ENCODE data around the gene EPHX1.
"Not testable (repeated sequence)": the region's sequence is repeated elsewhere in the genome, so short reads cannot be mapped to it uniquely, and the experiment has no call there.

The EPHX1 gene

DNA sequence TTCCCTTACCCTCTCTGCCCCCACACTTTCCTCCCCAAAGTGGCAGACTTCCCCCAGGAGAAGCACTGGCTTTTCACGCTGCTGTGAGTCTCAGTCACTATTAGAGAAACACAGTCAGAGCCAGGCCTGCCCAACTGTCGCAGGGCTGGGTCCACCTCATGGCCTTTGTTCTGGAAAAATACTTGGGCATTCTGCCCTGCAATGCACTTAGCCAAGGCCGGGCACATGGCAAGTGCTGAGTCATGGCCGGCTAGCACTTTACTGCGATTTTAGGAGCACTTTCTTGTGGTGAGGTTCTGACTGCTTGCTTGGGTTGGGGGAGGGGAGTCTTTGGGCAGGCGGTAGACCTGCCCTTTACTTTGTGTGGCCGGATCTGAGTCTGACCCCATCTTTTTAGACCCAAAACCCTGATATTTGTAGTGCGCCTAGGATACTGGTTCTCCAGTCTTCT lies 7.7 kb downstream of the EPHX1 start:
- DNase-seq = no peak

DNA sequence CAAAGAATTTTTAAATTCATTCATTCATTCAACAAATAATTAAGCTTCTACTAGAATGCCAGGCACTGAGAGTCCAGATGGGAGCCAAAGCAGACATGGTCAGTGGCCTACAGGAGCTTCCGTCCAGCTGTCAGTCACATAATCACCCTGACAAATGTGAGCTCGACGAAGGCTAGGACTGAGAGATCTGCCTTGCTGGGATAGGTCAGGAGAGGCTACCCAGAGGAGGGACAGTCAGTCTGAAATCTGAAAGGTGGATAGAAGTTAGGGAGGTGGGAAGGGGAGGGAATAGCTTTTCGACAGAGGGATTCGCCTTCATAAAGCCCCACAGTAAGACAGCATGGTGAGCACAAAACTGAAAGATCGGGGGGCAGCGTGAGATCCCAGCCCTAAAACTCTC lies 8.3 kb downstream of the EPHX1 start:
- DNase-seq = no peak

DNA sequence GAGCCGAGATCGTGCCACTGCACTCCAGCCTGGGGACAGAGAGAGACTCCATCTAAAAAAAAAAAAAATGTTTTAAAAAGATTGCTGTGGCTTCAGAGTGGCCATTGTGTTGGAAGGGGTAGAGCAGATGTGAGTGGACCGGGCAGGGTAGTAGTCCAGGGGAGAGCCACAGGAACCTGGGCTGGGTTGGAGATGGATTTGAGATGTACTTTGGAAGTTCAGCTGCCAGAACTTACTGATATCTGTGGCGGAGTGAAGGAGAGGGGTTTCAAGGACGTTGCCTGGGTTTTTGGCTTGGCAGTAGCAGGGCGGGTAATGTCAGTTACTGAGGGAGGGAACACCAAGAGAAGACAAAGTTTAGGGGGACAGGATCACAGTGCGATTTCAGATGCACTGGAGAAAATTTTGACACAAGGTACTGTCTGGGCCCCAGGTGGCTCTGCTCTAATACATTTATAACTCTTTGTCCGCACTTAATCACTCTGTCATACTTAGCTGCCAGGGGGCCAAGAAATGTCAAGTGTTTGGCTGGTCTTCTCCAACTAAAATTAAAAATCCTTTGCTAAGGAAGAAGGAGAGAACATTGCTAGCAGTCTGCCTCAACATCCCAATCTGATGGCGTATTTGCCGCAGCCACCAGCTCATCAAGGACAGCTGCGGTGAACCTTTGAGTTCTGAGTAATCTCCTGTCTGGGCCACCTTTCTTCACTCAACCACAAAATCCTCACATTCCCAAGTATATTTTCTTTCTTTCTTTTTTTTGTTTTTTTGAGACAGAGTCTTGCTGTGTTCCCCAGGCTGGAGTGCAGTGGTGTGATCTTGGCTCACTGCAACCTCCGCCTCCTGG lies 9.6 kb downstream of the EPHX1 start:
- no peak for DNase-seq

DNA sequence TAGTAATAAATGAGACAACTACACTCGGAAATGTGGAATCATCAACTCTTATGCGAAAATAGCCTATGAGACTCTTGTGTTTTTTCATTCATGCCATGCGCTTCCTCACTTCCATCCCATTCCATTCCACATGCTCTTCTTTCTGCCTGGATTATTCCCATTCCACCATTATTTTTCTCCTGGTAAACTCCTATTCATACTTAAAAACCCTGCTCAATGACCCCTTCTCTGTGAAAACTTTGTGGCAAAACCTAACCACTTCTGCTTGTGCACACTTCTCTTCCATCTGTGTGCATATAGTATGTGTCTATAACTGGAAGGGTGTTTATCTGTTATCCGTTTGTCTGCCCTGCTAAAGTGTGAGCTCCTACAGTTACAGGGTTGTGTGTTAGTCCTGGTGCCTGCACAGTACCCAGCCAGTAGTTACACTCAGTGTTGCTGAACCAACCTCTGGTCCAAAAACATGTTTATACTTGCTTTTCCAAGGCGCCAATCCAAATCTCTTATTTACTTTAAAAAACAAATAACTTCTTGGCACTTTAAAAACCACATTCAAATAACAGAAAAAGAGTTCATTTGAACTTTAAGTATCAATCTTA lies 10.7 kb downstream of the EPHX1 start:
- no peak for DNase-seq

DNA sequence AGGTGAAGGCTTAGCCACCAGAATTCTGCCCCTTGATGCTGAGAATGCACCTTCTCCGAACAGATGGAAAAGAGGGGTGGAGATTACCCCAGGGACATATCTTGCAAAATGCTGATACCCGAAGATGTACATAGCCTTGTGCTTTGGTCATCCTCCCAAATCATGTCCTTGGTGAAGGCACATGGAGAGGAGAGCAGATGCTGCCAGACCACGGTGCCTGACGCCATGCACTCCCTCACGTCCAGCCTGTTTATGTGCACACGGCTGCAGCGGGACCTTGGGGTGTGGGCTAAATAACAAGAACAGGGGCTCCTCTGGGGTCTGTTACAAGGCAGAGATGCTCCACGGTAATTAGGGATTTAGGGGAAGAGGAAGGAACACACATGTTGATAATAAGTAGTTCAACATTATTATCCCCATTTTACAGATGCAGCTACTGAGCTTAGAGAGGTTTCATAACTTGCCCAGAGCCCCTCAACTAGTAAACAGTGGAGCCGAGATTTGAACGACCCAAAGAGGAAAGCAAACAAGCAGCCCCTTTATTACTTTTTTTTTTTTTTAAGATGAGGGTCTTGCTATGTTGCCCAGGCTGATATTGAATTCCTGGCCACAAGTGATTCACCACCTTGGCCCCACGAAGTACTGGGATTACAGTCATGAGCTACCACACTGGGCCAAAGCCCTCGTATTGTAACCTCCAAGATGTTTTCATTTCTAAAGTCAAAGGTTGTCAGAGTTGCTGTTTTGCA lies 12.9 kb downstream of the EPHX1 start:
- no peak for DNase-seq

DNA sequence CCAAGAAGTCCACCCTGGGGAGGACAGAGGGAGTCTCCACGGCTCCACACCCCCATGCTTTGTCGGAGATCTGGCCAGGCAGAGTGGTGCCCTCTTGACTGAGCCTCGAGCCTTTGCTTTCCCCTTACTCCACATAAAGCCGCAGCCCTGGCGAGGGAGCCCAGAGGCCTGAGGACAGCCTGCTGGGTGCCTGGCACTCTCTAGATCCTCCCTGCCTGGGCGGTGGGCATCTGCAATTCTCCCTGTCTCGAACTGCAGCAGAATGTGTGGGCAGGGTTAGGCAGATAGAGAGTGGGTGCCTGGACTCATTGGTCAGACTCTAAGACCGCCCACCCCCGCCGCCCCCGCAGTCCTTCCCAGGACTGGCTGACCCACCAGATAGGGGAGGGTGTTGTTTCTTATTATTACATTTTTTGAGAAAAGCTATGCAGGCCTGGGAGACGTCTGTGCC lies 13.9 kb downstream of the EPHX1 start:
- DNase-seq = no peak

DNA sequence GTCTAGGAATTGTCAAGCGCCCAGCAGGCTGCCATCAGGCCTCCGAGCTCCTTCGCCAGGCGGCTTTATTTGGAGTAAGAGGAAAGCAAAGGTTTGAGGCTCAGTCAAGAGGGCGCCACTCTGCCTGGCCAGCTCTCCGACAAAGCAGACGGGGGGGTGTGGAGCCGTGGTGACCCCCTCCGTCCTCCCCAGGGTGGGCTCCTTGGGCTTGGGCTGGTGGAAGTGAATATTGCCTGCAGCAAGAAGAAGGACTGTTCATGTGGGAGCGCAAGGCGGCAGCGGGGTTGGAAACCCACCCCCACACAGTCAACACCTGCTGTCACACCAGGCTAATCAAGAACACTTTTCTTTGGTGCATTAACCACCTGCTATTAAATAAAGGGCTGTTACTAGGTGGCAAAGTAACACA lies 14.6 kb downstream of the EPHX1 start:
- no peak for DNase-seq

DNA sequence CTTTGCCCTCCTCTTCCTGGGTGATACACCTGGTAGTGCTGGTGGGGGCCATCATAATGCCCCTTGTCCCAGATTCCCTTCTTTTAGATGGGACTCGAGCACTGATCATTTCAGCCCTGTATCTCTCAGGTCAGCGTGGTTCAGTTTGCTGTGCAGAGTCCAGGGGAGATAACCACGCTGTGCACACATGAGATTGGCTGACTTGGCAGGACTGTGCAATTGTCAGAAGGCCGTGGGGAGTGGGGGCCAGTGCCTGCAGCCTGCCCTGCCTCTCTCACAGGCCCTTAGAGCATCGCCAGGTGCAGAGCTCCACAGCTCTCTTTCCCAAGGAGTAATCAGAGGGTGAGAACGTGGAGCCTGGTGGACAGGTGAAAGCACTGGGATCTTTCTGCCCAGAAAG lies 15.2 kb downstream of the EPHX1 start:
- no peak for DNase-seq

DNA sequence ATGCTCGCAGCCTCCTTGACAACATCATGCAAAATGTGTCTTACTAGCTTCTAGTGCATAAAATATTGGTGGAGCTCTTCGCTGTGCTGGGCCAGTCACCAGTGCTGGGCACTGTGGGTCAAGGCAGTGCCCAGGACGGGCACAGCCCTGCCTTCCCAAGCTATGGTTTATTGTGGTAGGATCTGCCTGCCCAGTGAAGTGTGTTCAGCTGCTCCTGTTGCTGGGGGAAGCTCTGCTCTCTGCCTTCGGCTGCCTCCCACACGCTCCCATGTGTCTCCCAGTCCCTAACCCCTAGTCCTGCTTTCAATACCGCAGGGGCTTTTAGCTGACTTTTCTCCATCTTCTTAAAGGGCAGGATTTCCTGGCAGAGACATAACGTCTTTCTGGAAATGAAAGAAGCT lies 15.7 kb downstream of the EPHX1 start:
- DNase-seq = no peak

DNA sequence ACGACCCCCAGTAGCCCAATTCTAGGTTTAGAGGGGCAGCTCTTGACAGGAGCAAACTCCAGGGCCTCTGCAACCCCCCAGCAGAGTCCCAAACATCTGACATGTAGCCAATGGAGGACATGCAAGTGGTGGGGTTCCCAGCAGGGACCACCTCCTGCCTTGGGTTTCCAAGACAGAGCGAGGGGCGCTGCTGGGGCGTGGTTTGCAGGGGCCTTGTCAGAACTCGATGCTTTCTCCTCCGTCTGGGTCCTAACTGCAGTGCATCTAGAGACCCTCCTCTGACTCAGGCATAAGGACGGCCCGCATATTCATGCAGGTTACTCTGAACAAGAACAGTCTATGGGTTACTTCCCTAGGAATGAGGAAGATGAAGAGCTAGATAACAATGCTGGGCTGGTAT lies 17.2 kb downstream of the EPHX1 start:
- DNase-seq = no peak

DNA sequence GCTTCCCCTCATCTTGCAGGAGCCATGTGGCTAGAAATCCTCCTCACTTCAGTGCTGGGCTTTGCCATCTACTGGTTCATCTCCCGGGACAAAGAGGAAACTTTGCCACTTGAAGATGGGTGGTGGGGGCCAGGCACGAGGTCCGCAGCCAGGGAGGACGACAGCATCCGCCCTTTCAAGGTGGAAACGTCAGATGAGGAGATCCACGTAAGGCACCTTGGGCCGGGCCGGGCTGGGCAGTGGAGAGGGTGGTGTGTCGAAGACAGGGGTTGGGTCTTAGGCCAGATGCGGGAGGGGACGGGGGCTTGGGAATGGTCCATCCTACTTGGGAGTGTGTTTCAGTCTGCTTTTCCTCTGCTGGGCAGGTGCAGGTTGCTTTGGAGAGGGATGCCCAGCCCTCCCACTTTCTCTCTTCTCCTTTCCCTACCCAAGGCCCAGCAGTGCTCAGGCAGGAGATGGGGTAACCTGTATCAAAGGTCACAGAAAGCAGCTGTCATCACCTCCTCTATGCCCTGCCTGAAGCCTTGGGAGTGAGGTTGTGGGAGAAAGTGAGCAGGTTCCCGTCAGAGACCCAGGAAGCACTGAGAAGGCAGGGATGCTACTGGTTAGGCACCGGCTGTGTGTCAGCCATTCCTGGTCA lies 18.9 kb downstream of the EPHX1 start:
- DNase-seq = no peak

DNA sequence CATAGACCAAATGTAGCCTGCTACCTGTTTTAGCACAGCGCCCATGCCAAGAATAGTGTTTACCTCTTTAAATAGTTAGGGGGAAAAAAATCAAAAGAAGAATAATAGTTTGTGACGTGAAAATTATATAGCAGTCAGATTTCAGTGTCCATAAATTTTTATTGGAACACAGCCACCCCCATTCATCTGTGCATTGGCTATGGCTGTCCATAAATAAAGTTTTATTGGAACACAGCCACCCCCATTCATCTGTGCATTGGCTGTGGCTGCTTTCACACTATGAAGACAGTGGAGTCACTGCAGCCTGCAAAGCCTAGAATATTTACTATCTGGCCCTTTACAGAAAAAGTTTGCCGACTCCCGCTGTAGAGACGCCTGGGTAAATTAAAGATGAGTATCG lies 20.9 kb downstream of the EPHX1 start:
- no peak for DNase-seq

DNA sequence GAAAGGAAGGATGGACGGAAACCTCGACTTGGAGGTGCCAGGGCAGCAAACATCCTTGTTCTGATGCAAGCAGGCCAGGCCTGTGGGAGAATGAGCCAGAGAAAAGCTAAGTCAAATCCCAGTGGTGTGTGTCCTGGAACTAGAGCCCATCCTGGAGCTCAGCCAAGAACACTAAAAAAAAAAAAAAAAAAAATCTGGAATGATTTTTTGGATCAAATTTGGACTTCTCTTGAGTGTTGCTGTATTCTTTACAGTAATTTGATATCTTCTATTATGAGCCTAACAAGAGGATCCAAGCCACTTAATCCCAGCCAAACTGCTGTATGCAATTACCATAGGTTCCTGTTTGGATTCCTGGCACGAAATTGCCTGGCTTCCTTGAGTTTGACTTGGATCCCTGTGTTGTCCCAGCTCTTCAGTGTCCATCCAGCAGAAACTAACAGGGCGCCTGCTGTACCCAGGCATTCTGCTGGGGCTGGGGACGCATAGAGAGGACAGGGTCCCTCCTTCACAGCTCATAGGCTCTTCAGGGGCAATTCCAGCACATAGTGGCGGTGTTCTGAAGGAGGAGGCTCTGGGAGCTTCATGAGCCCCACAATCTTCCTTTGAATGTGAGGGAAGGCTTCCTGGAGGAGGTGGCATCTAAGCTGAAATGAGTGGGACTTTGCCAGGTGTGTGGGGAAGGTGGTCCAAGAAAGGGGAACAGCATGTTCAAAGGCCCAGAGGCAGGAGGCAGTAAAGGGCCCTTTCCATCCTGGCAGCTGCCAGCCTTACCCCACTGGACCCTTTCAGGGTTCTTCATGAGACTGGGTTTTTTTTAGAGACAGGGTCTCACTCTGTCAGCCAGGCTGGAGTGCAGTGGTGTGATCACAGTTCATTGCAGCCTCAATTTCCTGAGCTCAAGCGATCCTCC lies 24.7 kb downstream of the EPHX1 start:
- DNase-seq = no peak

DNA sequence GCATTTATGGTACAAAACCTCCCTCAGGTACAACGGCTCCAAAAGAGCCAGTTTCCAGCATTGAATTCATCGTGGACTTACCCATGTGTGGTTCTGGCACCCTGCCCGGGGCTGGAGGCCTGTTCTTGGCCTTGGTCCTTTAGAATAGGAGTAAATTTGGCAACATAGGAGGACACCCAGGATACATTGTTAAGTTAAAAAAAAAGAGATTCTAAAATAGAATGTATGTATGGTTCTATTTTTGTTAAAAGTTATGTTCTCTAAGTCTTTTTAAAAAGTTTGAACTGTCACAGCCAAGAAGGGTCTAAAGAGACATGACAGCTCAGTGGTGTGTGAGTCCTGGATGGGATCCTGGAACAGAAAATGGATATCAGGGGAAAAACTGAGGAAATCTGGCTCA lies 25.9 kb downstream of the EPHX1 start:
- DNase-seq = no peak

DNA sequence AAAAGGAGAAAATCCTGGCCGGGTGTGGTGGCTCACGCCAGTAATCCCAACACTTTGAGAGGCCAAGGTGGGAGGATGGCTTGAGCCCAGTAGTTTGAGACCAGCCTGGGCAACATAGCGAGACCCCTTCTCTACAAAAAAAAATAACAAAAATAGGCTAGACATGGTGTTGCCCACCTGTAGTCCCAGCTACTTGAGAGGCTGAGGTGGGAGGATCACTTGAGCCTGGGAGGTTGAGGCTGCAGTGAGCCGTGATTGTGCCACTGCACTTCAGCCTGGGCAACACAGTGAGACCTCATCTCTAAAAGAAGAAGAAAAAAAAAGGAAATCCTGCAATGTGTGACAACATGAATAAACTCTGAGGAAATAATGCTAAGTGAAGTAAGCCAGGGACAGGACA lies 26.4 kb downstream of the EPHX1 start:
- not testable (repeated sequence) for DNase-seq

DNA sequence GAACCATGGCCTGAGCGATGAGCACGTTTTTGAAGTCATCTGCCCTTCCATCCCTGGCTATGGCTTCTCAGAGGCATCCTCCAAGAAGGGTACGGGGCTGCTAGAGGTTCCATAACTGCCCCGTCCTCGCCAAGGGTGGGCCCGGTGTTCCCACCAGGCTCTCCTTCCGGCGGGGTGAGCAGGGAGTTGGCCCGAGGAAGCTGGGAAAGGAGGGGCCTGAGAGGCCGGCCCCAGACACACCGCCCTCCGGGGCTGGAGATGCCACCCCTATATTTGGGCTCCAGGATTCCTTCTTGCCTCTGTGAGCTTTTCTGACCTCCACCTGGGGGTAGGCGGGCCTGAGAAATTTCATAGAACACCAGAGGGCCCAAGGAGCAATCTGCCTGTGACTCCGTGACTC lies 28.9 kb downstream of the EPHX1 start:
- no peak for DNase-seq

DNA sequence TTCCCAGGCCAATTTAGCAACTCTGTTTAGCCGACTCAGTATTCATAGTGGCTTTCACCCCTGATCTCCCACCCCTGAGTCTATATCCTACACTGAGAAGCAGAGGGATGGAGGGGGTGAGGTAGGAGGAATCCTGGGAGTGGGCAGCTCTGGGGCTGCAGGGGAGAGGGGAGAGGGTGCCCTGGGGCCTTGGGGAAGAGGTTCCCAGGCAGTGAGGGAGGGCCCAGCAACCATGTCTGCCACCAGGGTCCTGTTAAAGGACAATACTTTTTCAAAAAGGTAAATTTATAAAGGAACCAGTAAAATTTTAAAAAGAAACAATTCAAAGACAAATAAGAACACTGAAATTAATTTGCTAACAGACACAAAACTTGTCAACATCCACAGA lies 30.3 kb downstream of the EPHX1 start:
- no peak for DNase-seq

DNA sequence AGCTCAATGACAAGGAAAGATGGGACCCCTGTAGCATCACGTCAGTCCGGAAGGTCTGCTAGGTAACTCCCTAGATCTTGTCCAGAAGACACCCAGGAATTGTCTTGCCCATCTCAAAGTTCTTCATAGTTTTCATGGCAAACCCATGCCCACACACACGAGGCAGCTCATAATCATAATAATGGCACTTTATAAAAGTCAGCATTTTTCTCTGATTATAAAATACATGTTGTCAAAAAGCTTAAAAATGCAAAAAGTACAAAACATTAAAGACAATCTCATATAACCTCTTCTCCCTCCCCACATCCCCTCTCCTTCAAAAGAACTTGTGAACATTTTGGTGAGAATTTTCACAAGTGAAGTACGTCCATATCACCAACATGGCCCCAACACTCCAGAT lies 30.8 kb downstream of the EPHX1 start:
- DNase-seq = no peak

DNA sequence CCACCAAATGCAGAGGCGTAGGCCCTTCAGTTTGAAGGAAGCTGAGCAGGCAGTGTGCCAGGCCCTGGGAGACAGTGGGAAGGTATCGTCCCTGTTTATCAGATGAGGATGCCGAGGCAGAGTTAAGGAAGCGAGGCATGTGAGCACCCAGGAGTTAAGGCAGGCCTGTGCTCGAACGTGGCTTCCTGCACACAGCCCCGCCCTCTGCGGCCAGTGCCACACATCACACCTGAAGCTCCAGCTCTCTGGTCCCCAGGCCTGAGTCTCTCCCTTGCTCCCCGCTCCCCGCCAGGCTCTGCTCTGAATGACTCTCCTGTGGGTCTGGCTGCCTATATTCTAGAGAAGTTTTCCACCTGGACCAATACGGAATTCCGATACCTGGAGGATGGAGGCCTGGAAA lies 32.1 kb downstream of the EPHX1 start:
- DNase-seq = no peak

DNA sequence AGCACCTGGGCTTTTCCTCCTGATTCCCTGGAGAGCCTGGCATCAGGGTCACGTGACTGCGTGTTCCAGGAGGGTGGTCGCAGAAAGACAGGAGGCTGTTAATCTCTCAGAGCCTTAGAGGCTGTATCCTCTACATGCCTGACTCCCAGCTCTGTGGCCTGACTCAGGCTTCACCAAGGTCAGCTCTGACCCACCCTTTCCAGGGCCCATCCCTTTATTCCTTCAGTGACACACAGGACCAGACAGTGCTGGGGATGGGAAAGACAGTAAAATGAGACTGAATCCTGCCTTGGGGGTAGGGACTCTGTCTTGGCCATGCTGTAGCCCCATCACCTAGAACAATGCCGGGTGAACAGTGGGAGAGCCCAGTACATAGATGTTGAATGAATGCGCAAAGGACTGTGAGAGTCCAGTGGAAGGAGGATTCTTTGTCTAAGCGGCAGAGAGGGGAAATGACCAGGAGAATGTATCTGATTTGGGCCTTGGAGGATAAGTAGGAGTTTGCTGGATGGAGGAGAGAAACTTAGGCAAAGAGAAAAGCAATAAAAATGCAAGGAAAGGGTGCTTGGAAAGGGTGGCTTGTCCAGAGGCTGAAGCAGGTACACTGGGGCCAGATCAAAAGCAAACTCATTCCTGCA lies 33.0 kb downstream of the EPHX1 start:
- DNase-seq = no peak

DNA sequence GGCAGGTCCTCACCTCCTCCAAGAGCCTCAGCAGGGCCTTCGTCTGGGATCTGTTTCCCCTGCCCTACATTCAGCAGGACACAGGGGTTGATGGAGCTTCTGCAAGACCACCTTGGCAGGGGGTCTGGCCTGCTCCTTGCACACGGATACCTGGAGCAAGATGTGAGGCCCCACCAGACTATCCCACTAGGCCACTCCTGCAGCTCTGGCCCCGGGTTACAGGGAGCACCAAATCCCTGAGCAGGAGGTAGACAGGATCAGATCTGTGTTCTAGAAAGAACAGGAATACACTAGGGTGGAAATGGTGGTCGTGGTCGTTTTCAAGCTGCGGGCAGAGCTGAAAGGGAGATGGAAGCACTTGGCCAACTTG lies 33.5 kb downstream of the EPHX1 start:
- no peak for DNase-seq
